Measurements from ENCODE around the gene SOBP.

GRCh38 chr6:107523054-107523791 is 33.3 kb downstream of the SOBP start:
- no peak for TF ChIP-seq CTCF (conservative IDR thresholded peaks at IDR 0.05; ENCODE audit: low read depth in 2 of 2)
- no peak for TF ChIP-seq CREB1 (CRISPR knock-in tag; IDR thresholded peaks at IDR 0.05; ENCODE audit: low read depth)
- TF ChIP-seq JUNB (IDR thresholded peaks at IDR 0.05; ENCODE audit: unreplicated experiment): no peak
- TF ChIP-seq POLR2AphosphoS5 (IDR thresholded peaks at IDR 0.05; ENCODE audit: low read depth): no peak
- TF ChIP-seq EZH2 (IDR thresholded peaks at IDR 0.05; ENCODE audit: low read depth, unreplicated experiment): no peak
- TF ChIP-seq EZH2phosphoT487 (IDR thresholded peaks at IDR 0.05; ENCODE audit: unreplicated experiment): no peak
- TF ChIP-seq, protein P1, sequence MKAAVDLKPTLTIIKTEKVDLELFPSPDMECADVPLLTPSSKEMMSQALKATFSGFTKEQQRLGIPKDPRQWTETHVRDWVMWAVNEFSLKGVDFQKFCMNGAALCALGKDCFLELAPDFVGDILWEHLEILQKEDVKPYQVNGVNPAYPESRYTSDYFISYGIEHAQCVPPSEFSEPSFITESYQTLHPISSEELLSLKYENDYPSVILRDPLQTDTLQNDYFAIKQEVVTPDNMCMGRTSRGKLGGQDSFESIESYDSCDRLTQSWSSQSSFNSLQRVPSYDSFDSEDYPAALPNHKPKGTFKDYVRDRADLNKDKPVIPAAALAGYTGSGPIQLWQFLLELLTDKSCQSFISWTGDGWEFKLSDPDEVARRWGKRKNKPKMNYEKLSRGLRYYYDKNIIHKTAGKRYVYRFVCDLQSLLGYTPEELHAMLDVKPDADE (IDR thresholded peaks at IDR 0.05): no peak
- TF ChIP-seq, protein P2, sequence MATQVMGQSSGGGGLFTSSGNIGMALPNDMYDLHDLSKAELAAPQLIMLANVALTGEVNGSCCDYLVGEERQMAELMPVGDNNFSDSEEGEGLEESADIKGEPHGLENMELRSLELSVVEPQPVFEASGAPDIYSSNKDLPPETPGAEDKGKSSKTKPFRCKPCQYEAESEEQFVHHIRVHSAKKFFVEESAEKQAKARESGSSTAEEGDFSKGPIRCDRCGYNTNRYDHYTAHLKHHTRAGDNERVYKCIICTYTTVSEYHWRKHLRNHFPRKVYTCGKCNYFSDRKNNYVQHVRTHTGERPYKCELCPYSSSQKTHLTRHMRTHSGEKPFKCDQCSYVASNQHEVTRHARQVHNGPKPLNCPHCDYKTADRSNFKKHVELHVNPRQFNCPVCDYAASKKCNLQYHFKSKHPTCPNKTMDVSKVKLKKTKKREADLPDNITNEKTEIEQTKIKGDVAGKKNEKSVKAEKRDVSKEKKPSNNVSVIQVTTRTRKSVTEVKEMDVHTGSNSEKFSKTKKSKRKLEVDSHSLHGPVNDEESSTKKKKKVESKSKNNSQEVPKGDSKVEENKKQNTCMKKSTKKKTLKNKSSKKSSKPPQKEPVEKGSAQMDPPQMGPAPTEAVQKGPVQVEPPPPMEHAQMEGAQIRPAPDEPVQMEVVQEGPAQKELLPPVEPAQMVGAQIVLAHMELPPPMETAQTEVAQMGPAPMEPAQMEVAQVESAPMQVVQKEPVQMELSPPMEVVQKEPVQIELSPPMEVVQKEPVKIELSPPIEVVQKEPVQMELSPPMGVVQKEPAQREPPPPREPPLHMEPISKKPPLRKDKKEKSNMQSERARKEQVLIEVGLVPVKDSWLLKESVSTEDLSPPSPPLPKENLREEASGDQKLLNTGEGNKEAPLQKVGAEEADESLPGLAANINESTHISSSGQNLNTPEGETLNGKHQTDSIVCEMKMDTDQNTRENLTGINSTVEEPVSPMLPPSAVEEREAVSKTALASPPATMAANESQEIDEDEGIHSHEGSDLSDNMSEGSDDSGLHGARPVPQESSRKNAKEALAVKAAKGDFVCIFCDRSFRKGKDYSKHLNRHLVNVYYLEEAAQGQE (IDR thresholded peaks at IDR 0.05; ENCODE audit: unreplicated experiment): no peak
- TF ChIP-seq NANOG (IDR thresholded peaks at IDR 0.05; ENCODE audit: borderline replicate concordance): no peak
- TF ChIP-seq ZNF462 (CRISPR knock-in tag; IDR thresholded peaks at IDR 0.05): no peak
